WTC11 (cell line): ENCODE data around the gene SLC6A4. TPM values are rescaled to one million over a fixed set of nuclear protein-coding genes. Genes with fewer than 3 reads are reported as not detected.

Source experiments
- ATAC-seq: fragments of 200-7000 bp; cut with Tn5 transposase; 2 replicates; pipeline ENCODE4 v1.10.0; 2021; ENCODE audit warnings: mild to moderate bottlenecking, moderate library complexity
- CTCF ChIA-PET: fragments of 300-600 bp; sonication (Branson Sonifier 250); formaldehyde crosslinking; loops from one replicate; lab custom pipeline; 2021; ENCODE audit warnings: antibody characterized with exemption; lab: Charles Lee
- POLR2A ChIA-PET: fragments of 350-600 bp; sonication (Branson Sonifier 250); formaldehyde crosslinking; loops from one replicate; lab custom pipeline; 2021; ENCODE audit warnings: antibody characterized with exemption; lab: Charles Lee
- DNase-seq: peaks from one replicate; pipeline ENCODE4 v3.0.0; 2021; ENCODE audit warnings: low spot score
- H3K27ac Mint-ChIP-seq: 2 replicates; pipeline ENCODE4 v1.8.0; 2021; ENCODE audit warnings: mixed read lengths
- H3K27me3 Mint-ChIP-seq: 2 replicates; pipeline ENCODE4 v1.8.0; 2021; ENCODE audit warnings: low read depth, mild to moderate bottlenecking, moderate library complexity, mixed read lengths
- H3K36me3 Mint-ChIP-seq: 2 replicates; pipeline ENCODE4 v1.8.0; 2021; ENCODE audit warnings: mixed read lengths
- H3K4me1 Mint-ChIP-seq: 2 replicates; pipeline ENCODE4 v1.8.0; 2022; ENCODE audit warnings: mixed read lengths
- H3K4me3 Mint-ChIP-seq: 2 replicates; pipeline ENCODE4 v1.8.0; 2021; ENCODE audit warnings: mild to moderate bottlenecking, moderate library complexity, mixed read lengths
- H3K9me3 Mint-ChIP-seq: 2 replicates; pipeline ENCODE4 v1.8.0; 2021; ENCODE audit warnings: mixed read lengths
- ATF6 ChIP-seq: sonication (generic); formaldehyde crosslinking; IDR thresholded peaks from 2 replicates; pipeline ENCODE4 v1.8.1; 2023; ENCODE audit warnings: mild to moderate bottlenecking, missing genetic modification reagents
- CREB1 ChIP-seq: sonication (generic); formaldehyde crosslinking; IDR thresholded peaks from 2 replicates; pipeline ENCODE4 v1.8.0; 2023; ENCODE audit warnings: mild to moderate bottlenecking, missing genetic modification reagents
- ETV6 ChIP-seq: sonication (generic); formaldehyde crosslinking; IDR thresholded peaks from 2 replicates; pipeline ENCODE4 v1.8.1; 2022; ENCODE audit warnings: mild to moderate bottlenecking, missing genetic modification reagents
- HMGA2 ChIP-seq: fragments of 250-450 bp; sonication (Bioruptor Pico); IDR thresholded peaks from 2 replicates; pipeline ENCODE4 v1.4.0; 2021; ENCODE audit warnings: mild to moderate bottlenecking, moderate library complexity
- IRF1 ChIP-seq: sonication (generic); formaldehyde crosslinking; IDR thresholded peaks from 2 replicates; pipeline ENCODE4 v1.8.0; 2023; ENCODE audit warnings: missing genetic modification reagents
- JUN ChIP-seq: sonication (generic); formaldehyde crosslinking; IDR thresholded peaks from 2 replicates; pipeline ENCODE4 v1.8.0; 2023; ENCODE audit warnings: mild to moderate bottlenecking, missing genetic modification reagents
- MXD4 ChIP-seq: fragments of 250-450 bp; sonication (Bioruptor Pico); IDR thresholded peaks from 2 replicates; pipeline ENCODE4 v1.8.0; 2021; ENCODE audit warnings: mild to moderate bottlenecking, moderate library complexity, borderline replicate concordance
- NFATC4 ChIP-seq: fragments of 250-450 bp; sonication (Bioruptor Pico); IDR thresholded peaks from 2 replicates; pipeline ENCODE4 v1.9.0; 2021; ENCODE audit warnings: mild to moderate bottlenecking
- NFYB ChIP-seq: sonication (generic); formaldehyde crosslinking; conservative IDR thresholded peaks from 2 replicates; pipeline ENCODE4 v1.8.0; 2022; ENCODE audit warnings: low read depth, missing genetic modification reagents
- OVOL2 ChIP-seq: fragments of 250-450 bp; sonication (Bioruptor Pico); IDR thresholded peaks from 2 replicates; pipeline ENCODE4 v1.9.0; 2021; ENCODE audit warnings: mild to moderate bottlenecking, borderline replicate concordance
- PRRX2 ChIP-seq: fragments of 250-450 bp; sonication (Bioruptor Pico); IDR thresholded peaks from 2 replicates; pipeline ENCODE4 v1.8.0; 2021; ENCODE audit warnings: mild to moderate bottlenecking
- RELA ChIP-seq: sonication (generic); formaldehyde crosslinking; IDR thresholded peaks from 2 replicates; pipeline ENCODE4 v1.8.1; 2022; ENCODE audit warnings: missing genetic modification reagents, mild to moderate bottlenecking, borderline replicate concordance
- SP1 ChIP-seq: sonication (generic); formaldehyde crosslinking; conservative IDR thresholded peaks from 2 replicates; pipeline ENCODE4 v1.8.1; 2022; ENCODE audit warnings: missing genetic modification reagents
- STAT6 ChIP-seq: sonication (generic); formaldehyde crosslinking; conservative IDR thresholded peaks from 2 replicates; pipeline ENCODE4 v1.8.1; 2023; ENCODE audit warnings: mild to moderate bottlenecking, low read depth, missing genetic modification reagents, moderate library complexity
- USF1 ChIP-seq: sonication (generic); formaldehyde crosslinking; IDR thresholded peaks from 2 replicates; pipeline ENCODE4 v1.8.0; 2022; ENCODE audit warnings: mild to moderate bottlenecking, missing genetic modification reagents
- ZBTB21 ChIP-seq: sonication (generic); formaldehyde crosslinking; IDR thresholded peaks from 2 replicates; pipeline ENCODE4 v1.8.1; 2023; ENCODE audit warnings: mild to moderate bottlenecking, missing genetic modification reagents, borderline replicate concordance
- ZMAT4 ChIP-seq: fragments of 250-450 bp; sonication (Bioruptor Pico); IDR thresholded peaks from 2 replicates; pipeline ENCODE4 v1.9.0; 2021; ENCODE audit warnings: mild to moderate bottlenecking
- ZNF219 ChIP-seq: sonication (generic); formaldehyde crosslinking; IDR thresholded peaks from 2 replicates; pipeline ENCODE4 v1.8.0; 2023; ENCODE audit warnings: missing genetic modification reagents, mild to moderate bottlenecking, borderline replicate concordance
- ZNF532 ChIP-seq: fragments of 250-450 bp; sonication (Bioruptor Pico); IDR thresholded peaks from 2 replicates; pipeline ENCODE4 v1.9.0; 2021; ENCODE audit warnings: mild to moderate bottlenecking, borderline replicate concordance
- total RNA-seq: library from RNA; stranded (reverse); gene quantifications from 3 replicates; pipeline ENCODE4 v1.2.3, GENCODE V29; 2021

Gene SLC6A4
- total RNA-seq, 1 experiment from 2014 or later = 0.13 TPM

GRCh38 chr17:30170415-30170987, 65.0 kb downstream of the SLC6A4 start:
- DNase-seq (no peak), ATAC-seq (no peak)
- TF ChIP-seq ETV6 (no peak), ATF6 (no peak), CREB1 (CRISPR knock-in tag) (no peak), PRRX2 (CRISPR knock-in tag) (no peak), RELA (CRISPR knock-in tag) (no peak), IRF1 (no peak), NFYB (CRISPR knock-in tag) (no peak), JUN (CRISPR knock-in tag) (no peak), NFATC4 (CRISPR knock-in tag) (no peak), OVOL2 (CRISPR knock-in tag) (no peak), ZNF219 (CRISPR knock-in tag) (no peak), ZMAT4 (CRISPR knock-in tag) (no peak), MXD4 (CRISPR knock-in tag) (no peak), HMGA2 (CRISPR knock-in tag) (no peak), STAT6 (CRISPR knock-in tag) (no peak), ZBTB21 (CRISPR knock-in tag) (no peak), USF1 (CRISPR knock-in tag) (no peak), ZNF532 (CRISPR knock-in tag) (no peak), SP1 (CRISPR knock-in tag) (no peak)
- H3K4me3 Mint-ChIP-seq = no peak overlapping the region
- no peaks in the 10 kb centered on the region for H3K27me3 Mint-ChIP-seq
- ChIA-PET CTCF (no interaction called here), POLR2A (no interaction called here)
- H3K36me3 Mint-ChIP-seq = peaks cover 14% of the 10 kb centered on the region
- no peak overlapping the region for H3K27ac Mint-ChIP-seq
- H3K9me3 Mint-ChIP-seq = no peaks in the 10 kb centered on the region
- no peaks in the 10 kb centered on the region for H3K4me1 Mint-ChIP-seq
